ENCODE measurements around the gene SPATA13.

DNA sequence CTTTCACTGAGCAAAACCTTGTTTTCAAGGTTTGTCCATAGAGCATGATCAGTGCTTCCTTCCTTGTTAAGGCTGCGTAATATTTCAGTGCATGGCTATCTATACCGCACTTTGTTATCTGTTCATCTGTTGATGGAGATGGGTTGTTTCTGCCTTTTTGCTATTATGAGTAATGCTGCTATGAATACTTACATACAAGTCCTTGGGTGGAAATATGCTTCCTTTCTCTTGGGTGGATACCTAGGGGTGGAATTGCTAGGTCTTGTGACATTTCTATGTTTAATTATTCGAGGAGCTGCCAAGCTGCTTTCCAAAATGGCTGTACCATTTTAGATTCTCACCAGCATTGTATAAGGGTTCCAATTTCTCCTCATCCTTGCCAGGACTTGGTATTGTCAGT is 70.9 kb downstream of the SPATA13 start:
- TF ChIP-seq, protein P1, sequence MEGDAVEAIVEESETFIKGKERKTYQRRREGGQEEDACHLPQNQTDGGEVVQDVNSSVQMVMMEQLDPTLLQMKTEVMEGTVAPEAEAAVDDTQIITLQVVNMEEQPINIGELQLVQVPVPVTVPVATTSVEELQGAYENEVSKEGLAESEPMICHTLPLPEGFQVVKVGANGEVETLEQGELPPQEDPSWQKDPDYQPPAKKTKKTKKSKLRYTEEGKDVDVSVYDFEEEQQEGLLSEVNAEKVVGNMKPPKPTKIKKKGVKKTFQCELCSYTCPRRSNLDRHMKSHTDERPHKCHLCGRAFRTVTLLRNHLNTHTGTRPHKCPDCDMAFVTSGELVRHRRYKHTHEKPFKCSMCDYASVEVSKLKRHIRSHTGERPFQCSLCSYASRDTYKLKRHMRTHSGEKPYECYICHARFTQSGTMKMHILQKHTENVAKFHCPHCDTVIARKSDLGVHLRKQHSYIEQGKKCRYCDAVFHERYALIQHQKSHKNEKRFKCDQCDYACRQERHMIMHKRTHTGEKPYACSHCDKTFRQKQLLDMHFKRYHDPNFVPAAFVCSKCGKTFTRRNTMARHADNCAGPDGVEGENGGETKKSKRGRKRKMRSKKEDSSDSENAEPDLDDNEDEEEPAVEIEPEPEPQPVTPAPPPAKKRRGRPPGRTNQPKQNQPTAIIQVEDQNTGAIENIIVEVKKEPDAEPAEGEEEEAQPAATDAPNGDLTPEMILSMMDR (IDR thresholded peaks at IDR 0.05): no peak
- TF ChIP-seq POLR2A (IDR thresholded peaks at IDR 0.05): no peak

Data from adrenal gland (tissue), 5 donors.